Left lobe of liver (tissue), 2 donors: ENCODE measurements around the gene MAGEB6B. TPM values are rescaled to one million over a fixed set of nuclear protein-coding genes. Genes with fewer than 3 reads are reported as not detected.
"Not testable (repeated sequence)": the region's sequence is repeated elsewhere in the genome, so short reads cannot be mapped to it uniquely, and the experiment has no call there.

ENCODE experiments used
- ATAC-seq: fragments of 200-7000 bp; cut with Tn5 transposase; one replicate; pipeline ENCODE4 v1.9.1; 2020; ENCODE audit warnings: mild to moderate bottlenecking, moderate library complexity
- DNase-seq: peaks from one replicate; pipeline ENCODE4 v3.0.0-alpha.2; 2020; ENCODE audit warnings: low spot score
- total RNA-seq: library from RNA; stranded (reverse); gene quantifications from one replicate; pipeline ENCODE4 v1.2.1, GENCODE V29; 2021
- donor health status: DM: no; HTN: no; CAD: no; lungs with moderate emphysema.
- donor health status: DM: no; HTN: yes; CAD: no.

The MAGEB6B gene, protein sequence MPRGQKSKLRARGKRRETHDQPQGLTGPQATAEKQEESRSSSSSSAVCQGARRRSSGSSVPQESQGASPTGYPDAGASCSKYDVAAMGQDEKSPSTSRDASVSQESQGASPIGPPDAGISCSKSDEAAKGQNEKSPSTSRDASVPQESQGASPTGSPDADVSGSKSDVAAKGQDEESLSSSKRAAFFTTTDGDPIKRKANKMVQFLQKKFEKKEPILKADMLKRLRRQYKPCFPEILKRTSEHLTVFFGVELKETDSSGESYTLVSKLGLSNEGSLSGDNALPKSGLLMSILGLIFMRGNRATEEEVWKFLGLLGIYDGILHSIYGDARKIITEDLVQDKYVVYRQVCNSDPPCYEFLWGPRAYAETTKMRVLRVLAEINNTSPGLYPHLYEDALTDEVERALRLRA
- not detected for total RNA-seq

DNA sequence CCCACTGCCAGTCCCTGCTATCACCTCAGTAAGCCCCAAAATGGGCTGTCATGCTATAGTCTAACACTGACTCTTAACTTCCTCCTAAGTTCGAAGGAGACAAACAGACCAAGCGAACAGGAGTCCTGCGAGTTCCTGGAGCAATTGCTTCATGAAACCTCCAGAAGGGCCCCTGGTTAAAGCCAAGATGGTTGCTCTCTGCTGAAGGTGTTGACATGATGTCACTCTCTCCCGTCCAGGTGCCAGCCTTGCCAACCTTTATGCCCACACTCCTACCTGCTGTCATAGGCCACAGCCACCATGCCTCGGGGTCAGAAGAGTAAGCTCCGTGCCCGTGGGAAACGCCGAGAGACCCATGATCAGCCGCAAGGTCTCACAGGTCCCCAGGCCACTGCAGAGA, at the start of gene MAGEB6B:
Gene MAGEB6B, plus strand, starts transcription at position 301 of the 400 bp plus-strand sequence. Its CDS starts 0 bp downstream, at position 301.
- ATAC-seq, result no peak

DNA sequence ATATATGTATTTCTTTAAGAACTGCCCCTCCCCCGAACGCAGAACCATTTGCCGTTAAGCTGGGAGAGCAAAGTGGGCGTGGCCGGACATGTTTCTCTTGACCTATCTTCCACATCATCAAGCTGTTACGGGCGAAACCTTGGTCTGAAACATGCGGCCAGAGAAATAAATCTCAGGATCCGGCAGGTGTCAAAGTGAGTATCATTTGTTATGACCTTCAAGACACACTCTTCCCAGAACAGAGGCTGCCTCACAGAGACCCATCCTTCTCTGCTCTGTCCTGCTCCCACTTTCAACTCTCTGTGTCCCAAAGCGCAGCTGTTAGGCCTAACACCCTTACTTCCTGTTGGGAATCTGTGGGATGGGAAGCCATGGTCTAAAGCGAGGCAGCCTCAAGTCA, 22.1 kb upstream of the MAGEB6B start, which contains the start of gene MAGEB18:
Gene MAGEB18, plus strand, starts transcription at position 70 of the 400 bp plus-strand sequence. CDS start 643 bp downstream, outside the sequence.
- DNase-seq (no peak), ATAC-seq (no peak)

More for the DNA sequence above, at the start of gene MAGEB6B:
- no peak for DNase-seq

DNA sequence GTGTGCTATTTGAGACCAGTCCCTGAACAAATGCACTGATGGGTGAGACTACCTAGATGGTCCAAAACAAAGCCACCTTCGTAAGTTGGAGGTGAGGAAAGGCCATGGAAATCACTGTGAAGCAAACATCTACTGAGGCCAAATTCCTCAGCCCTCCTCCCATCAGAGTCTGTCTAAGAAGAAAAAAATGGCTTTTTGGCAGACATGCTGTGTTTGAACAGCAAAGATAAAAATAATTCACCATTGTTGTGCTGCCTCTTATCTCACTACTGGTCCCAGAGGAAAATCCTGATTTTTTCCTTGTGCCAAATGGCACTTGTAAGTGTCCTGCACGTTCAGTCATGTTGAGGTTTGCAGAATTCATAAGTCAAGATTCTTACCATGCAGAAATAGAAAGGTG, 14.4 kb upstream of the MAGEB6B start:
- DNase-seq, result no peak
- no peak for ATAC-seq

DNA sequence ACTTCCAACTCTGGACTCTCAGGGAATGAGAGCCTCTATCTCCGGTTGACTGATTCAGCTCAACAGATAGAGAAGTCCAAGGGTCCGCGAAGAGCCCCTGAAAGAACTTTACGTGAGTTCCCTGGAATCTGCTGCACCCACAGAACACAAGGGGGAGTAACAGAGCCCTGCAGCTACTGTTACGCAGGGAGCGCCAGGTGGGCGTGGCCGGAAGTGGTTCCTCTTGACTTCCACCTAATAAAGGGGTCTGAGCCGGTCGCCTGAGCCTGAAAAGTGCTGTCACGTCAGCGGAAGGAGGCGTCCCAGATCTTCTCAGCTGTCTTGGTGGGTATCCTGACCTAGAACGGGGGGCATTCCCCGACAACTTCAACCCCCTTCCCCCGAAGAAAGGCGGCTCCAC, 31.8 kb downstream of the MAGEB6B start, which contains the start of gene MAGEB6:
Gene MAGEB6, plus strand, starts transcription at position 237 of the 400 bp plus-strand sequence. CDS start 1,407 bp downstream, outside the sequence.
- DNase-seq (no peak), ATAC-seq (no peak)

DNA sequence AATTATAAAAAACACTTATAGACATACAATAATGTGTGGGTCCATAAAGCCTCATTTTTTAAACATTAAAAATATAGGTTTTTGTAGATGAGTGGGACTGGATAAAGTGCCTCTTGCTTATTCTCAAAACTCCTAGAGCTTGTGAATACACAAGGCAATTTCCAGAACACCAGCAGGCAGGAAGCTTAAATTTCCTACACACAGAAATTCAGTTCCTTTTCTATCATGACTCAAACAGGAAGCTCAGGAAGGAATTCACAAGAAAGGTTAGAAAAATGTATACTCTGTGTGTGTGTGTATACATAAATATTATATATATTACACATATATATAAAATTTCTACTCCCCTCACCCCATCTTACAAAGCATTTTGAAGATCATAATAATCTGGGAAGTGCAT, 43.2 kb downstream of the MAGEB6B start:
- no peak for ATAC-seq

DNA sequence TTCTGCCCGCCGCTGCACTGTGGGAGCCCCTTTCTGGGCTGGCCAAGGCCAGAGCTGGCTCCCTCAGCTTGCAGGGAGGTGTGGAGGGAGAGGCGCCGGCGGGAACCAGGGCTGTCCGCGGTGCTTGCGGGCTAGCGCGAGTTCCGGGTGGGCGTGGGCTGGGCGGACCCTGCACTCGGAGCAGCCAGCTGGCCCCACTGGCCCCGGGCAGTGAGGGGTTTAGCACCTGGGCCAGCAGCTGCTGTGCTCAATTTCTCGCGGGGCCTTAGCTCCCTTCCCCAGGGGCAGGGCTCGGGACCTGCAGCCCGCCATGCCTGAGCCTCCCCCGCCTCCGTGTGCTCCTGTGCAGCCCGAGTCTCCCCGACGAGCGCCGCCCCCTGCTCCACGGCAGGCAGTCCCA, 44.3 kb downstream of the MAGEB6B start:
- ATAC-seq, result not testable (repeated sequence)

More for the DNA sequence above, 43.2 kb downstream of the MAGEB6B start:
- DNase-seq, result no peak

DNA sequence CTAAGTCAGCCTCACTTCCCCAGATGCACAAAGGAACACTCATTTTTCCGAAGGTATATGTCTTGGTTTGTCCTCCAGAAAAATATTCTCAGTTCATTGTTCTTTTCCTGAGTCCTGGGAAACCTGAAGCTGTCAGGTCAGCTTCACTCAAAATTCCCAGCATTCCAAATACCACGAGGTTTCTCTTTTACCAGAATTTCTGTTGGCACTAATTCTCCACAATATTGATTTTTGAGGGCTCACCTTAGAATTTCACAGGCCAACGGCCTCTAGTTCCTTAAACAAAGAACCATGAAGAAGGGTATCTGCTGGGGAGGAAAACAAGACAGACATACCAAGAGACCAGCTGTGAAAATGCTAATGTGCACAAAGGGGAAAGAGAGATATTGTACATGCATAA, 47.6 kb downstream of the MAGEB6B start:
- no peak for ATAC-seq
- no peak for DNase-seq

More for the DNA sequence above, 44.3 kb downstream of the MAGEB6B start:
- not testable (repeated sequence) for DNase-seq

Other genes starting within 250 kb of the MAGEB6B start
- gene MAGEB18, start 22.3 kb upstream of the MAGEB6B start, total RNA-seq, result not detected
- gene MAGEB6, start 31.8 kb downstream of the MAGEB6B start, total RNA-seq, result not detected
- not detected for gene MAGEB5, start 55.6 kb downstream of the MAGEB6B start, total RNA-seq